Measurements from ENCODE around the gene EIF3L. TPM values are rescaled to one million over a fixed set of nuclear protein-coding genes. Genes with fewer than 3 reads are reported as not detected.

The EIF3L gene
- polyA plus RNA-seq, 5 donors = 979 to 1,210 (median 1,196) TPM

DNA sequence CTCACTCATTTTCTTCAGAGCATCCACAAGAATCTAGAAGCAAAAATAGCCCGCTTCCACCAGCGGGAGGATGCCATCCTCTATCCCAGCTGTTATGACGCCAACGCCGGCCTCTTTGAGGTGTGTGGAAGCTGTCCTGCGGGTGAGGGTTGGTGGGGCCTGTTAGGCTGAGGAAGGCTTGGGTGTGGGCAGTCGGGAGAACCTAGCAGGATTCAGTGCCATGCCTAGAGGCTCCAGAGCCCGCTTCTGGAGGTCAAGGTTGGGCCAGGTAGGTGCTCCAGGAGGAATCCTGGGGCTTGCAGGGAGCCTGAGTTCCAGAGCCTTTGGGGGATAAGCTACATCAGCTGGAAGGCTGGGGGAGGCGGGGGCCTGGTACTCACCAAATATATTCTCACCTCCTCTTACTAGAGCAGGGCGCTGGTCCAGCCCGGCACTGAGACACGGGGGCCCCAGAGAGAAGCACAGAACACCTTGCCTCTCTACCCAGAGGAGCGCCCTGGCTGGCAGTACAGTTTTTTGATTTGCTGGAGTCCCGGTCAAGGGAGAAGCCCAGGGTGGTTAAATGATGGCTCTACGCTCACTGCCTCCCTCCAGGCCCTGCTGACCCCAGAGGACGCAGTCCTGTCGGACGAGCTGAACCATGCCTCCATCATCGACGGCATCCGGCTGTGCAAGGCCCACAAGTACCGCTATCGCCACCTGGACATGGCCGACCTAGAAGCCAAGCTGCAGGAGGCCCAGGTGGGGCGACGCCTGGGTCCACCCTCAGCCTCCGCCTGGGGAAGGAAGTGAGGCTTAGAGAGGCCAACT is 36.1 kb upstream of the EIF3L start:
- DNase-seq = no peak

DNA sequence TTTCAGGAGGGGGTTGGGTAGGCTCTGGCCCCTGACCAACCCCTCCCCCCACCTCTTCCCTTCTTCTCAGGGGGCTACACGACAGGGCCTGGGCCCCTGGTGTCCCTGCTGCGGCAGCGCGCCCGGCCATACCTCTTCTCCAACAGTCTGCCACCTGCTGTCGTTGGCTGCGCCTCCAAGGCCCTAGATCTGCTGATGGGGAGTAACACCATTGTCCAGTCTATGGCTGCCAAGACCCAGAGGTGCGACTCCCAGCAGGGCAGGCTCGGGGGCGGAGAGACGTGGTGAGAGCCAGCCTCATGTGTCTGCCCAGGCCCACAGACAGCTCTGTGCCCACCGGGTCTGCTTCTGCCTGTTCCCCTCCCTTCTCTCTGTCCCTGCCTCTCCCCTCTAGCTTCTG is 33.6 kb upstream of the EIF3L start:
- DNase-seq = no peak

GRCh38 chr22:37816543-37817180 is 32.6 kb upstream of the EIF3L start:
- DNase-seq = no peak

DNA sequence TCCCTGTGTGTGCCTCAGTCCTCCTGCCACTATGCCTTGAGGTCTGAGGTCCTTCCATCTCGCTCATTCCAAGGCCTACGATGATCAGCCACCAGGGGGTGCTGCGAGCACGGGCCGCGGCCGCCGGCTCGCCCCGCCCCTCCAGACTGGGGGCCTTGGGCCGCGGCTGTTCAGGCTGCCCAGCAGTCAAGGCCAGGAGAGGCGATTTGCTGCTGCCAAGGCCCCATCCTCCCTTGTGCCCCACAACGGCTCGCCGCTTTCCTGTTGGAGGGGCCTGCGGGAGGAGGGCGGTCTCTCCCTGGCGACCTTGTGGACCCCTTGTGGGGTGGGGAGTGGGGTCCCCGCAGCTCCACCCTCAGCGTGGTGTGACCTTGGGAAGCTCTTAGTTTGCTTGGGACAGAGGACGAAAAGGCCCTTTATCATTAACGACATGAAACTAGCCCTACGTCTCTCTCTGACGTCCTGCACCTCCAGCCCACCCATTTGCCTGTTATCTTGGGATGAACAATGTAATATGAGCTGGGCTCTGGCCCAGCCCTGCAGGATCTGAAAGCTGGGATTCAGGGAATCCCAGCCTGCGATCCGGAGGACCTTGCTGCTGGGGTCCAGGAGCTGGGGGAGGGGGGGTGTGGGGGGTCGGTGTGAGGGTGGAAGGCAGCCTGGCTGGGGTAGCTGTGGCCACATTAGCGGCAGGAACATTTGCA is 31.4 kb upstream of the EIF3L start:
- DNase-seq = peak; percentile 78 to 84

GRCh38 chr22:37818409-37819104 is 30.7 kb upstream of the EIF3L start:
- DNase-seq = no peak

- no peak for DNase-seq
These were observed 30.1 kb upstream of the EIF3L start for GRCh38 chr22:37819105-37819433.

- no peak for DNase-seq
These were observed 28.9 kb upstream of the EIF3L start for GRCh38 chr22:37820350-37820749.

DNA sequence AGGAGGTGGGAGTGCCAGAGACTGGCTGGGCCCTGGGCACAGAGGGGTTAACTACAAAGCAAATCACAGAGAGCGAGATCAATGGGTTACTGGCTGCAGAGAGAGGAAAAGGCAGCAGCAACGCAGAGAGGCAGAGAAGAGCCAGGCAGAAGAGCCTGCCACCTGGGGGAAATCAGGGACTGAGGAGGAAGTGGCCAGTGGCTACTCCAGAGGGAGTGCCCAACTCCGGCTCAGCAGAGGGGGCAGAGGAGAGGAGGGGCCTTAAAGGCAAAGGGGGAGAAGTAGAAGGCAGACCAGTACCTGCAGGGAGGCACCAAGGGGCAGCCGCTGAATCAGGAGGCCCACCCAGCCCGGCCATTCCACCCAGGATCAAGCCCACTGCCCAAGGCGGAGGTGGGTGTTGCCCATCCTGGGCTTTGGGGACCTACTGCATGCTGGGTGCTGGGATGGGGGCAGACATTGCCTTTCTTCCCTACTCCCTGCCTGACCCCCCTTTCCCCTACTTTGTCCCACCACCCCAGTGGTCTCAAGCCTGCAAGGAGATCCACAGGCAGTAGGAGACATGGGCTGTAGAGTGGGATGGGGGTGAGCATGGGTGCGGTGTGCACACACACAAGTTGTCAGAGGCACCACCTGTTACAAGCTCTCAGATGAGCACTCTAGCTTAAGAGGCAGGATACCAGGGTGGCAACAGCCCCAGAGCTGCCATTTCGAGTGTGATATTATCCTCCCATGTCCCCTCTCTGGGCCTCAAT is 27.0 kb upstream of the EIF3L start:
- DNase-seq = no peak

- no peak for DNase-seq
These were observed 25.9 kb upstream of the EIF3L start, which contains the start of gene GALR3 for GRCh38 chr22:37823134-37823985. Gene GALR3, plus strand, starts transcription at chr22:37823382. Its CDS starts 25 bp downstream, at chr22:37823407.

- no peak for DNase-seq
These were observed 24.3 kb upstream of the EIF3L start for GRCh38 chr22:37824674-37825641.

DNA sequence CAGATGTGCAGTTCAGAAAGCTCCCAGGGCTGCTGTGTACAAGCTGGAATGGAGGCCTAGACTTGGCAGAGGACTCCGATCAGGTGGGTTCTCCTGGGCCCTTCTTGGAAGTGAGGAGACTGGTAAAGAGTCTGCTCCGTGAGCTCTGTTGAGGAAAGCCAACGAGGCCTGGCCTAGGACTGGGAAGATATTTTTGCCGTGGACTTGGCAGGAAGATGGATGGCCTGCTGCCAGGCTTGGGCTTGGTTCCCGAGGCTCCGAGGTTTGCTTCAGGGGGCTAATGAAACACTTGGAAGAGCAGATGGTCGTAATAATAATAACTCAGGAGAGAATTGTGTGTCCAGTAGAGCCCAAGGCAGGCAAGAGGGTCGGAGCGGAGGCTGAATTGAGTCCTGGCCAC is 22.2 kb upstream of the EIF3L start:
- DNase-seq = no peak

- no peak for DNase-seq
These were observed 19.0 kb upstream of the EIF3L start for GRCh38 chr22:37830093-37830842.

DNA sequence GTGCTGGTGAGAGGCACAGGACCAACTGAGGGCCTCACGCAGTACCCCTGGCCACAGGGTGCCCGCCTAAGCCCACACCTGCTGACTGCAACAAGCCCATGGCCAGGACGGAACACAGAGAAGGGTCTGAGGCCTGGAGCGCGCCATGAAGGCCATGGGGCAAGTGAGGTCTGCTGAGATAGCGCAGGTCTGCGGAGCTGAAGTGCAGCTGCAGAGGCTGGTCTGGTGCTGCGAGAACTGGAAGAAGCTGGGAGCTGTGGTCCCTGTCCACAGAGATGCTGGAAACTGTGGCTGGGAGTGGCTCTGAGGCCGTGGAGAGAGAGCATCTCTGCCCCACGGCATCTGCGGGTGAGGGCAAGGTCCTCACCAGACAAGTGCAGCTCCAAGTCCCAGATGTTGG is 17.7 kb upstream of the EIF3L start:
- DNase-seq = no peak

GRCh38 chr22:37832022-37832857 is 17.0 kb upstream of the EIF3L start:
- no peak for DNase-seq

- no peak for DNase-seq
These were observed 7.0 kb upstream of the EIF3L start for GRCh38 chr22:37842015-37842793.

DNA sequence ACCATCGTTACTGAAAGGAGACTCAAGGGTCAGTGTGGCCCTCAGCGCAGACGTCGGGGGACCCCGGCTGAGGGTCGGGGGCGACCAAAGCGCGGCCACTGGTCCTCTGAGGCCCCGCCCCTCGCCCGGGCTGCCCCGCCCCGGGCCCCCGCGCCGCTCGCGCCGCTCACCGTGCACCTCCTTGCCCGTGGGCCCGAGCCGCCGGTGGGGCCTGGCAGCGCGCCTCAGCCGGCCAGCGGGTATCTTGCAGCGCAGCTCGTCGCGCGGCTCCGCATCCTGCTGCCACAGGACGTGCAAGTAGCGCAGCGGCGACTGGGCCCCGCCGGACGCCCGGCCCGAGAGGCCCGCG is 5.5 kb upstream of the EIF3L start:
- no peak for DNase-seq

- no peak for DNase-seq
These were observed 4.3 kb upstream of the EIF3L start for GRCh38 chr22:37844904-37845329.
